ENCODE measurements around the gene AJM1. TPM values are rescaled to one million over a fixed set of nuclear protein-coding genes. Genes with fewer than 3 reads are reported as not detected.
A peak's percentile ranks its signal among the peaks of the same experiment; 100 is the strongest.

AJM1 gene
- polyA plus RNA-seq, 1 donor: 2.8 TPM

- DNase-seq: no peak
Observed at GRCh38 chr9:136845465-136846260, 3.4 kb downstream of the AJM1 start.

- no peak for DNase-seq
Observed at GRCh38 chr9:136846376-136847087, 4.3 kb downstream of the AJM1 start.

GRCh38 chr9:136847088-136847825 is 5.0 kb downstream of the AJM1 start:
- DNase-seq: peak; percentile 69

- DNase-seq: peak; percentile 85
Observed at GRCh38 chr9:136847826-136848392, 5.6 kb downstream of the AJM1 start.

- no peak for DNase-seq
Observed at GRCh38 chr9:136848393-136849037, 6.2 kb downstream of the AJM1 start.

GRCh38 chr9:136849038-136849959 is 7.0 kb downstream of the AJM1 start, which contains the start of gene PHPT1:
PHPT1 (plus strand) TSS chr9:136849409; CDS start chr9:136849431, 22 bp downstream.
- DNase-seq: peak; percentile 99

- DNase-seq: no peak
Observed at GRCh38 chr9:136849960-136850865, 7.9 kb downstream of the AJM1 start.

GRCh38 chr9:136850866-136851775 is 8.8 kb downstream of the AJM1 start:
- DNase-seq: no peak

- DNase-seq: no peak
Observed at GRCh38 chr9:136851941-136852663, 9.8 kb downstream of the AJM1 start, which contains the start of gene MAMDC4. MAMDC4 (plus strand) TSS chr9:136852346; CDS start chr9:136852417, 71 bp downstream.

GRCh38 chr9:136852664-136853595 is 10.7 kb downstream of the AJM1 start:
- DNase-seq: no peak

- no peak for DNase-seq
Observed at GRCh38 chr9:136853596-136854112, 11.4 kb downstream of the AJM1 start.

- no peak for DNase-seq
Observed at GRCh38 chr9:136854113-136854841, 12.0 kb downstream of the AJM1 start.

- DNase-seq: no peak
Observed at GRCh38 chr9:136854842-136855460, 12.7 kb downstream of the AJM1 start.

- DNase-seq: no peak
Observed at GRCh38 chr9:136855461-136856078, 13.3 kb downstream of the AJM1 start.

GRCh38 chr9:136856079-136856476 is 13.8 kb downstream of the AJM1 start:
- no peak for DNase-seq
